DMS79 (cell line): Measurements from ENCODE around the gene TBC1D9B.

ENCODE experiments used
- DNase-seq: peaks from one replicate; lab custom pipeline; 2025; lab: John Stamatoyannopoulos, UW

The TBC1D9B gene

DNA sequence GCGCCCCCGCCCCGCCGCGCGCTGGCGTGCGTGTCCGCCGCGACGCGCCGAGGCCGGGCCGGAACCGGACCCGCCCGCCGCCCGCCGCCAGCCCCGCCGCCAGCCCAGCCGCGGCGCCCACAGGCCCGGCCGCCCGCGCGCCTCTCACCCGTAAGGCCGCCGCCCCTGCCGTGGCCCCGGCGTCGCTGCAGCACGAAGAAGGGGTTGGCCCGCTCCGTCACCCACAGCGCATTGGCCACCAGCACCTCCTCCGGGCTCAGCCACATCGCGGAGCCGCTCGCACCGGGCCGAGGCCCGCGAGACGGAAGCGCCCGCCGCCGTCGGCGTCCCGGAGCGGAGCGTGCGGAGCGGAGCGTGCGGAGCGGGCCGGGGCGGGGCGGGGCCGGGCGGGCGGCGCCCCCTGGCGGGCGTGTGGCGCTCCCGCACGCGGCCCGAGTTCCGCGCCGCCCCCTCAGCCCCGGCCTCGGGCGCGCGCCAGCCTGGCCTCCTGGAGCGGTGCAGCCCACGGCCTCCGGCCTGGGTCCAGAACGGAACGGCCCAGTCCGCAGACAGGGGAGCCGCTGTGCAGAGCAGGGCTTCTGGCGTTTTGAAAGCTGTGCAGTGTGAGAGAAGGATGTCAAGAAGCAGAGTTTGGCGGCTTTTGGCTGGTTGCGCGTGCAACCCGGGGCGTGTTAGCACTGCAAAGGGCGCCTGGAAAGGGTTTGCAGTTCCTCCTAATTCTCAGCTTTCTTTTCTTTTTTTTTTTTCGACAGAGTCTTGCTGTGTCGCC is at the start of gene TBC1D9B:
Gene TBC1D9B, minus strand, starts transcription at position 342 of the 769 bp plus-strand sequence. Its CDS starts 76 bp downstream, at position 266.
- DNase-seq: no peak

GRCh38 chr5:179955630-179956029 is 47.9 kb upstream of the TBC1D9B start:
- DNase-seq: no peak

DNA sequence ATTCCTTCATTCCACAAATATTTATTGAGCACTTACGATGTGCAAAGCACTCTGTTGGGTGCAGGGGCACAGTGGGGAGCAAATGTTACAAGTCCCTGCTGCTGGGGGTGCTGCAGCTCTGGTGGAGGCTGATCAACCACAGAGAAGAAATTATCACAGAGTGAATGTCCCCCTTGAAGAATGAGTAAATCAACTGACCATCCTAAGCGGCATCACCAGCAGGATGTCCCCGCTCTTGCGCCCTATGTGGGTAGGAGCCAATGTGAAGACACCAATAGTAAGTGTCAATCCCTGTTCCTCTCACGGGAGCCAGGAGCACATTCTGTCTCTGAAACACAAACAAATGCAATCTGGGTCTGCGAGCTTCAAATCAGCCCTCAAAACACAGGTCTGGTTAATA is 47.4 kb upstream of the TBC1D9B start:
- no peak for DNase-seq

DNA sequence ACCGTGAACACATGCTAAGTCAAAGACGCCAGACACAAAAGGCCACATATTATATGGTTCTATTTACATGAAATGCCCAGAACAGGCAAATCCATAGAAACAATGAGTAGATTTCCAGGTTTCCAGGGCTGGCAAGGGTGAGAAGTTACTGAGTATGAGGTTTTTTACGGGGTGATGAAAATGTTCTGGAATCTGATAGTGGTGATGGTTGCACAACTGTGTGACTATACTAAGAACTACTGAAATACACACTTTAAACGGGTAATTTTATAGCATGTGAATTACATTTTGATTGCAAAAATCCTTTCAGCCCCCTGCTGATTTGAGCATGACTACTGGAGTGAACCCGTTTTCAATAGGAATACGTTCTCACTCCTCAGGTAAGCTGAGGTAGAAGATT is 46.7 kb upstream of the TBC1D9B start:
- no peak for DNase-seq

GRCh38 chr5:179953987-179954386 is 46.3 kb upstream of the TBC1D9B start:
- no peak for DNase-seq

DNA sequence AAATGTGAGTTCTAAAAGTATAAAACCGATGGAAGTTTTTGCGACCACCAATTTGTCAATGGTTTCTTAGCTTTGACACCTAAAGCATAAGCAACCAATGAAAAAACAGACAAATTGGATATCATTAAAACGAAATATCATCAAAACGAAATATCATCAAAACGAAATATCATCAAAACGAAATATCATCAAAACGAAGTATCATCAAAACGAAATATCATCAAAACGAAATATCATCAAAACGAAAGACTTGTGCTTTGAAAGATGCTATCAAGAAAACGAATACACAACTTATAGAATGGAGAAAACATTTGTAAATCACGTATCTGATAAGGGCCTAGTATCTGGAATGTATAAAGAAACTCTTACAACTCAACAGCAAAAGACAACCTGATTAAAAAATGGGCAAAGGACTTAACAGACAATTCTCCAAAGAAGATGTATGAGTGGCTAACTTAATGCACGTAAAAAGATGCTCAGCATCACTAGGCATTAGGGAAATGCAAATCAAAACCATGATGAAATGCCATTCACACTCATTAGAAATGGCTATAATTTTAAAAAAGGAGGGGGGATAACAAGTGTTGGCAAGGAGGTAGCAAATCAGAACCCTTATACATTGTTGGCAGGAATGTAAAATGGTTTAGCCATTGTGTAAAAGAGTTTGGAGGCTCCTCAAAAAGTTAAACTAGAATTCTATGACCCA is 29.4 kb upstream of the TBC1D9B start:
- no peak for DNase-seq

GRCh38 chr5:179930788-179931473 is 23.2 kb upstream of the TBC1D9B start:
- no peak for DNase-seq

- no peak for DNase-seq
Observed at GRCh38 chr5:179927824-179928223, 20.1 kb upstream of the TBC1D9B start.

GRCh38 chr5:179926657-179927056 is 19.0 kb upstream of the TBC1D9B start:
- no peak for DNase-seq

- DNase-seq: no peak
Observed at GRCh38 chr5:179923436-179923835, 15.7 kb upstream of the TBC1D9B start.

GRCh38 chr5:179920175-179920574 is 12.5 kb upstream of the TBC1D9B start:
- no peak for DNase-seq

DNA sequence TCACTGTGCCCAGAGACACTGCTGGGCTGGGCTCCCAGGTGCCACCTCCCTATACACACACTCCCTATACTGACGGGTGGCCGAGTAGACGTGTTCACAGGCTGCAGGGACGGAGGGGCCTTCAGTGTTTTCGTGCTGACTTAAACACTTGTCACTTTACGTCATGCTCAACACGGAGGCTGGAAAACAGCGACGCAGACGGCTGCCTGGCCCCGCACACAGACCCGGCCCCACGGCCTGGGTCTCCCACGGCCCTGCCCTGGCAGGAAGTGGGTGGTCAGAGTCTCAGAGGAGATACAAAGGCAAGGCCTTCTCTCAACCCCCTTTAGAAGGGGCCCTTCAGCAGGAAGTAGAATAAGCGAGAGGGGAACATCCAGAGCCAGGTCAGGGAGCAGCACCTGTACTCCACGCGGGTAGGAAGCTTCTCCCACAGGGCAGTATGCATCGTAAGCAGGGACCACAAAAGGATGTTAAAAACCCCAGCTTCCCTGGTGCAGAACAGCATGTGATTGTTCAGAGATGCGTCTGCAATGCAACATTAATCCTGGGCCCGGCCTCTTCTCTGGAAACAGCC is 11.9 kb upstream of the TBC1D9B start:
- no peak for DNase-seq

GRCh38 chr5:179918742-179919486 is 11.2 kb upstream of the TBC1D9B start:
- DNase-seq: no peak

DNA sequence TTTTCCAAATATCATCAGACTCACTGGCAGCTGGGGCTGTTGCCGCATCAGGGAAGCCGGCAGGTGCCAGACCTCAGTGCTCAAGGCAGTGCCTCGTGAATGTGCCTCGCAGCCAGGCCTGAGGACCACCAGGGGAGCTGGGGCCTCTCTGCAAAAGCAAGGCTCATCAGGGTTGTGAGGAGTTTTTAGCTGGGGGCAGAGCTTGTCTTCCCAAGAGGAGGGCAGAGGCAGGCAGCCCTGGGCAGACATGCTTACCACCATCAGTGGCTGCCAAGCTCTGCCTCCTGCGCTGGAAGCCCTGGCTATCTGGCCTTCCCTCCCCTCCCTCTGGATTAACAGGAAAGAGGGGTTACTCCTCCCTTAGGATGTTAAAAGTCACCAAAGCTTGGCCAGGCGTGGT is 8.8 kb upstream of the TBC1D9B start:
- DNase-seq: no peak

DNA sequence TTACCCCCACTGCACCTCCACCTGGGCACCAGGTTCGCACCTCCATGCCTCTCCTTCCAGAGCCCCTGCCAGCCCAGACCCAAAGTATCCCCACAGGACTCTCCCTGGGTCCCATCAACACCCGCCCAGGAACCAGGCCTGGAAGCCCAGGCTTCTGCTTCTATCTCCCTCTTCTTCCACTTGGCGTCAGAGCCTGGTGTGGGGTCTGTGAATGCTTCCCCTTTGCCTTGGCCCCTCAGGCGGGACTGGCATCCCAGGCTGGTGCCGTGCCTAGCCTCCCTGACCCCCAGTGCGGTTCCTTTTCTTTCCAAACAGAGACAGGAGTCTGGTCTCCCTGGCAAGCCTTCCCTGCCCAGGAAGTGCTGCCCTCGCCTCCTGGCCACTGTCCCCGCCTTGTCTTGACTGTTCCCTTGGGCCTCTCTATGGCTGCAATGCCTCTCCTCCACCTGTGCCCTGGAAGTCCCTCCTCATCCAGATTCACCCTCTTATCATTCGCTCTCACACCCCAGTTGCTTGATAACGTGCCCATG is 7.8 kb upstream of the TBC1D9B start:
- no peak for DNase-seq

- no peak for DNase-seq
Observed at GRCh38 chr5:179914032-179914755, 6.5 kb upstream of the TBC1D9B start.

DNA sequence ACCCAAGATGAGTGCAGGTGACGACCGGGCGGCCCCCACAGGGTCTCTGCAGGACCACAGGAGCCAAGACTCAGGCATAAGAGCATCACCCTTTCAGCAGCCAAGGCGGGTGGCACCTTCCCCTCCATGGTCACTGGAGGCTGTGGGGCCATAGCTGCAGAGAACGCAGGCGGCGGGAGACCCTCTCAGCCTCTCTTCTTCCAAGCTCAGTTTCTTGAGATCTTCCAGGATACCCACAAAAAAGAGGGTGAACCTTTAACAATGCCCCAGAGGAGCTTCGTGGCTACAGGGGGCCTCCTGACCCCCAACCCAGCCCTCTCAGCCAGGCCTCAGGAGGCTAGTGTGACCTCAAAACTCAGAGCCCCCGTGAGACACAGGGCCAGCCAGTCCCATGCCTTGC is 5.8 kb upstream of the TBC1D9B start:
- no peak for DNase-seq

- no peak for DNase-seq
Observed at GRCh38 chr5:179912951-179913350, 5.3 kb upstream of the TBC1D9B start.

DNA sequence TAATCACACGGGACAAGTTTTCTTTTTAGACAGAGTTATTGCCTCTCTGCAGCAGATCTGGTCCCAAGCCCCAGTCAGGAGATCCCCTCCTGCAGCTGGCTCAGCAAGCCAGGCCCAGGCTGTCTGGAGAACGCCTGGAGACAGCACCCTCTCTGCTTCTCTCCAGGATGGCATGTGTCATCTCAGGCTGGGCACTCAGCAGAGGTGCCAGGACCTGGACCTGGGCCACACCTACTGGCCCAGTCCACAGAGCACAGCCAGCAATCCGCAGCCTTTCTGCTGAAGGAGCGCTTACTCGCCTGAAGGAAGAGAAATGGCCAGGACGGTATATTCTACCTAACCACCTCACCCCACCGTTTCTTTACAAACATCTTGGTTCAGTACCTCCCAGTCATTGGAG is 4.7 kb upstream of the TBC1D9B start:
- DNase-seq: no peak

- no peak for DNase-seq
Observed at GRCh38 chr5:179909224-179909623, 1.5 kb upstream of the TBC1D9B start.

- no peak for DNase-seq
Observed at GRCh38 chr5:179908528-179908927, 831 bp upstream of the TBC1D9B start.
